ENCODE results near the gene HOXC6.

HOXC6 gene

GRCh38 chr12:54051874-54052437, 23.7 kb downstream of the HOXC6 start (continued):
- TF ChIP-seq REST (tag by site-specific recombination; IDR thresholded peaks at IDR 0.05) (no peak), ZNF138 (tag by site-specific recombination; IDR thresholded peaks at IDR 0.05; ENCODE audit: borderline replicate concordance) (no peak), ZNF114 (tag by site-specific recombination; IDR thresholded peaks at IDR 0.05) (no peak), ZNF610 (tag by site-specific recombination; IDR thresholded peaks at IDR 0.05; ENCODE audit: borderline replicate concordance) (peak; percentile 85), GLI4 (tag by site-specific recombination; IDR thresholded peaks at IDR 0.05) (no peak), ZIC2 (tag by site-specific recombination; IDR thresholded peaks at IDR 0.05) (peak; percentile 96), ZNF24 (tag by site-specific recombination; IDR thresholded peaks at IDR 0.05) (peak; percentile 91), BCL6B (tag by site-specific recombination; IDR thresholded peaks at IDR 0.05) (peak; percentile 86), ZNF513 (tag by site-specific recombination; IDR thresholded peaks at IDR 0.05) (no peak; the same call in 1 of the 2 replicates), PRDM1 (tag by site-specific recombination; IDR thresholded peaks at IDR 0.05) (peak; percentile 70), KLF8 (tag by site-specific recombination; IDR thresholded peaks at IDR 0.05) (peak; percentile 59; the same call in 1 of the 2 replicates), ZNF785 (tag by site-specific recombination; IDR thresholded peaks at IDR 0.05) (no peak), INSM2 (tag by site-specific recombination; IDR thresholded peaks at IDR 0.05) (peak; percentile 94), ZBTB44 (tag by site-specific recombination; IDR thresholded peaks at IDR 0.05) (peak; percentile 94), ZNF26 (tag by site-specific recombination; IDR thresholded peaks at IDR 0.05) (no peak), MYNN (tag by site-specific recombination; IDR thresholded peaks at IDR 0.05; ENCODE audit: borderline replicate concordance) (peak; percentile 31), ZNF184 (tag by site-specific recombination; IDR thresholded peaks at IDR 0.05) (peak; percentile 16; the same call in 1 of the 2 replicates), ZNF248 (tag by site-specific recombination; IDR thresholded peaks at IDR 0.05) (no peak), GFI1B (tag by site-specific recombination; IDR thresholded peaks at IDR 0.05) (peak; percentile 100), WT1 (tag by site-specific recombination; IDR thresholded peaks at IDR 0.05) (peak; percentile 97), ZEB2 (tag by site-specific recombination; IDR thresholded peaks at IDR 0.05) (peak; percentile 99), BCL11A (tag by site-specific recombination; IDR thresholded peaks at IDR 0.05; ENCODE audit: low read depth) (peak; percentile 98), GLI2 (tag by site-specific recombination; IDR thresholded peaks at IDR 0.05; ENCODE audit: borderline replicate concordance, low read depth) (peak; percentile 99), ZBTB8A (tag by site-specific recombination; IDR thresholded peaks at IDR 0.05) (peak; percentile 85), KLF7 (tag by site-specific recombination; IDR thresholded peaks at IDR 0.05; ENCODE audit: borderline replicate concordance) (peak; percentile 82; the same call in 1 of the 2 replicates), ZBTB7A (tag by site-specific recombination; IDR thresholded peaks at IDR 0.05; ENCODE audit: low read depth) (no peak), ZFHX2 (tag by site-specific recombination; conservative IDR thresholded peaks at IDR 0.05) (peak; percentile 75)
